ENCODE measurements around the gene HECTD4. TPM values are rescaled to one million over a fixed set of nuclear protein-coding genes. Genes with fewer than 3 reads are reported as not detected.
A peak's percentile ranks its signal among the peaks of the same experiment; 100 is the strongest.

Gene HECTD4
- total RNA-seq, 2 donors from 2014 or later = 14.8 to 16.5 TPM

GRCh38 chr12:112424126-112424525, 41.9 kb upstream of the HECTD4 start:
- H3K27me3 ChIP-seq = no peaks in the 10 kb centered on the region
- no peaks in the 10 kb centered on the region for H3K36me3 ChIP-seq
- no peak for TF ChIP-seq CTCF (IDR thresholded peaks at IDR 0.05)
- no peak for DNase-seq (ENCODE audit: low spot score)
- H3K4me1 ChIP-seq = peaks cover 0 to 52% of the 10 kb centered on the region in 2 donors
- H3K27ac ChIP-seq = peak overlapping the region in 1 of 2 donors; percentile 6
- no peaks in the 10 kb centered on the region for H3K9me3 ChIP-seq
- no peak overlapping the region for H3K4me3 ChIP-seq

GRCh38 chr12:112422531-112422930, 40.3 kb upstream of the HECTD4 start:
- DNase-seq (ENCODE audit: low spot score) = no peak

GRCh38 chr12:112421363-112421762, 39.1 kb upstream of the HECTD4 start:
- peaks cover 0 to 60% of the 10 kb centered on the region in 2 donors for H3K4me1 ChIP-seq
- no peak for TF ChIP-seq CTCF (IDR thresholded peaks at IDR 0.05)
- no peaks in the 10 kb centered on the region for H3K27me3 ChIP-seq
- H3K27ac ChIP-seq = peak overlapping the region in 1 of 2 donors; percentile 11
- H3K36me3 ChIP-seq = no peaks in the 10 kb centered on the region
- H3K9me3 ChIP-seq = no peaks in the 10 kb centered on the region
- DNase-seq (ENCODE audit: low spot score) = no peak
- no peak overlapping the region for H3K4me3 ChIP-seq

More at GRCh38 chr12:112422531-112422930, 40.3 kb upstream of the HECTD4 start:
- Histone ChIP-seq H3K4me1 (peaks cover 0 to 60% of the 10 kb centered on the region in 2 donors), H3K9me3 (no peaks in the 10 kb centered on the region), H3K36me3 (no peaks in the 10 kb centered on the region), H3K4me3 (no peak overlapping the region), H3K27me3 (no peaks in the 10 kb centered on the region), H3K27ac (peak overlapping the region; percentile 68 to 73)
- no peak for TF ChIP-seq CTCF (IDR thresholded peaks at IDR 0.05)

GRCh38 chr12:112420740-112421139, 38.5 kb upstream of the HECTD4 start:
- Histone ChIP-seq H3K27ac (peak overlapping the region in 1 of 2 donors; percentile 14), H3K36me3 (no peaks in the 10 kb centered on the region), H3K4me3 (no peak overlapping the region), H3K27me3 (no peaks in the 10 kb centered on the region), H3K4me1 (peaks cover 0 to 60% of the 10 kb centered on the region in 2 donors), H3K9me3 (no peaks in the 10 kb centered on the region)
- no peak for DNase-seq (ENCODE audit: low spot score)
- TF ChIP-seq CTCF (IDR thresholded peaks at IDR 0.05) = no peak

- Histone ChIP-seq H3K4me1 (peaks cover 0 to 58% of the 10 kb centered on the region in 2 donors), H3K4me3 (peak overlapping the region; percentile 82 to 88), H3K9me3 (no peaks in the 10 kb centered on the region), H3K27ac (peak overlapping the region; percentile 98 to 99), H3K36me3 (no peaks in the 10 kb centered on the region), H3K27me3 (no peaks in the 10 kb centered on the region)
- TF ChIP-seq CTCF (IDR thresholded peaks at IDR 0.05) = no peak
- peak; percentile 81 for DNase-seq (ENCODE audit: low spot score)
Measured at GRCh38 chr12:112419297-112420133, 37.3 kb upstream of the HECTD4 start.
